NCI-H748 (cell line): ENCODE results near the gene RBM20.
"Not testable (repeated sequence)": the region's sequence is repeated elsewhere in the genome, so short reads cannot be mapped to it uniquely, and the experiment has no call there.

Source experiments
- DNase-seq: peaks from one replicate; lab custom pipeline; 2025; ENCODE audit not compliant: unreplicated experiment; lab: John Stamatoyannopoulos, UW

The RBM20 gene

GRCh38 chr10:110643653-110644597, at the start of gene RBM20:
Gene RBM20, plus strand, starts transcription at chr10:110644336. Its CDS starts 119 bp downstream, at chr10:110644455.
- DNase-seq = peak; percentile 38

GRCh38 chr10:110597476-110597875, 46.7 kb upstream of the RBM20 start:
- DNase-seq = no peak

GRCh38 chr10:110600487-110601101, 43.5 kb upstream of the RBM20 start:
- peak; percentile 38 for DNase-seq

DNA sequence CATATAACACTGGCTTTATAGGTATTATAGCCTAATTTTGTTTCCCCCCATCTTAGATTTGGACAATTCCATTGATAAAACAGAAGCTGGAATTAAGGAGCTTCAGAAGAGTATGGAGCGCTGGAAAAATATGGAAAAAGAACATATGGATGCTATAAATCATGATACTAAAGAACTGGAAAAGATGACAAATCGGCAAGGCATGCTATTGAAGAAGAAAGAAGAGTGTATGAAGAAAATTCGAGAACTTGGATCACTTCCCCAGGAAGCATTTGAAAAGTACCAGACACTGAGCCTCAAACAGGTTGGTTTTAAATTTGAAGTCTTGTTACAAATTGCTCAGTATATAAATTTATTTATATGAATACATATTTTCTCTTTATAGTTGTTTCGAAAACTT, 42.6 kb upstream of the RBM20 start:
- no peak for DNase-seq

DNA sequence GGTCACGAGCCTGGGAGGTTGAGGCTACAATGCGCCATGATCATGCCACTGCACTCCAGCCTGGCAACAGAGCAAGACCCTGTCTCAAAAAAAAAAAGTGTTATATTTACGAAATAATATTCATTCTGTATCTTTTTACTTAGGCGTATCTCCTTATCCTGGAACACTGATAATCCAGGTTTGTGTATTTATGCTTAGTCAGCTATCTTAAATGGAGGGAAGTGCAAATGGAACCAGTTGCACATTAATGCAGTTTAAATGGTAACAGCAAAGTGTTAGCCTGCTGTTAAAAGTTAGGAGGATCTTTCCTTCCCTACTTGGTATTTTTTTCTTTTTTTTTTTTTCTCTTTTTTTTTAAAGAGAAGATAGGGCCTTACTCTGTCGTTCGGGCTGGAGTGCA, 36.0 kb upstream of the RBM20 start:
- no peak for DNase-seq

- DNase-seq = peak; percentile 13
These were observed 34.5 kb upstream of the RBM20 start for GRCh38 chr10:110609605-110610004.

DNA sequence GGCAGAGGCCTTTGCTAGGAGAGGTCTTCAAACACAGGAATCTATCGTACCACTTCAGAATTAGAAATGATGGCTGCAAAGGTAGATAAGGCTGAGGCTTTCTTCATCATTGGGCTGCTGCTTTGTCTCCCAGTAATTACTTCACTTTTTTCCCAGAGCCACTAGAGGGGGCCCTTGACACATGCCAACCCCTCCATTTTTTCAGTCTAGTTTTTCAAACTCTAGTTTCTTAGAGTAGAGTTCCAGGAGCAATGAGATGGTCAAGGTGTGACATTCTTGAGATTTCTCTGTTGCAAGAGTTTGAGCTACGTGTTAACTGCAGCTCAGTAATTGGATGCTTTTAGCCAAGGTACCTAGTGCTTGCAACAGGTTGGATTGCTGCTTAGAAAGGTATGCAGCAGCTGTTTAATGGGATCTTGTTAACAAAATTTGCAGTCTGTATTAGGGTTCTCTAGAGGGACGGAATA, 33.8 kb upstream of the RBM20 start:
- DNase-seq = peak; percentile 37

GRCh38 chr10:110610781-110611180, 33.4 kb upstream of the RBM20 start:
- not testable (repeated sequence) for DNase-seq

DNA sequence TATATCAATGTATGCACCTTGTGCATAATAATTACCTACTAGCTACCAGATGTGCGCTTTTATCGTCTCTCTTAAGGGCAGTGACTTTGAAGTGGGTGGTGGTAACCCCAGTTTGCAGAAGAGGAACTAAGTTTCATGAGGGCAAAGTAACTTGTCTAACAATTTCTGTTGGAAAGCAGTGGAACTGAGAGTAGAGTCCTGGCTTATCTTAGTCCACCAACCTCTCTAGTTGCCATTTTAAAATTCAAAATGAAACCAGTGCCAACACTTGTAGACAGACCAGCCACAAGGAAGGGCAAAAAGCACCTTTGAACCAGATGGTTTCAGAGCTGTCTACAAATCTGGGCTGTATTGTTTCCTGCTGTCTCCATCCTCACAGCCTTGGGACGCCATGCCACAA, 32.0 kb upstream of the RBM20 start:
- no peak for DNase-seq

- no peak for DNase-seq
These were observed 31.5 kb upstream of the RBM20 start for GRCh38 chr10:110612629-110613028.

GRCh38 chr10:110613341-110613995, 30.7 kb upstream of the RBM20 start:
- no peak for DNase-seq

GRCh38 chr10:110613996-110614495, 30.1 kb upstream of the RBM20 start:
- DNase-seq = no peak

DNA sequence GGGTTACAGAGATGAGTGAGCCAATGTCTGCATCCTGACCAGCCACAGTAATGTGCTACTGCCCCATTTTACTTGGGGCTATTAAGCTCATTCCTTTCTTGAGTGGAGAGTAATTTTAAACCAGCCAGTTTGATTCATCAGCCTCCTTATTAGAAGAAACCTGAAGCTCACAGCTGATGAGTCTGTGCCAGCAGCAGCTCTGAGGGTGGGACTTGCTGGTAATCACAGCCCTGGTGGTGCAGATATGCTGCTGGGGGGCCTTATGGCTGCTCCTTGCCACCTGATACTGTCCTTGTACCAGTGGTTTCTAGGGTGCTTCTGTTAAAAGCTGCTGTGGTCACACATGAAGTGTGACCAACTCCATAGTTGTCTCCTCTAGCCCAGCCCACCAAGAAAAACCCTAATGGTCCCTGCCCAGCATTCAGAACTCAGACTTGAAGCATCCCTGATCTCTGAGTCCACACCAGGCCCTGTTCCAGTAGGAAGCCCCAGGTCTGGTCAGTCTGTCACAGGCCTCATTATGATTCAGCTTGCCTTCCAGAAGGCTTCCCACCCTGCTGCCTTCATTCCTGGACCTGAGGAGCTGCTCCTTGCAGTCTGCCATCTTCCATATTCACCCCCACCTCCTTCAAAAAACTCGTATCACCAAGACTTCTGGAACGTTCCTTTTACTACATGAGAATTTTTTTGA, 28.9 kb upstream of the RBM20 start:
- peak; percentile 6 for DNase-seq

DNA sequence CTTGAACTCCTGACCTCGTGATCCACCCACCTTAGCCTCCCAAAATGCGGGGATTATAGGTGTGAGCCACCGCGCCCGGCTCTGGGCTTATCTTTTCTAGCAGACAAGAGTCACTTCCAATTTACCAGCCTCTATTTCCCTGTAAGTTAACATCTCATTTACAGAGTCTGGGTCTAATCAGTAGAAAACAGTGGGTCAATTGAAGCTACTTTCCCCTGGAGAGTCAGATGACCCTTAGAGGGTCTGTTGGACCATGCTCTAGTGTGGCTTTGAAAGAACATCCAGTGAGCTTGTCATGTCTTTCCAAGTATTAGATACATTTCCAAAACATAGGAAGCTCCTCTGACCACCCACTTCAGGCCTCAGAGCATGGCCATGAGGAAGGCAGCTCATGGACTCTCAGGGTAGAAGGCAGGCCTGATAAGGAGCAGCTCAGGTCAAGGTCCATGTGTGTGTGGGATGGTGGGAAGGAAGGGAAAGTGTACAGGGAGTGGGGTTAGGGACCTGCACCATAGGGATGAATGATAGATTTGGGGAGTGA, 27.6 kb upstream of the RBM20 start:
- no peak for DNase-seq

DNA sequence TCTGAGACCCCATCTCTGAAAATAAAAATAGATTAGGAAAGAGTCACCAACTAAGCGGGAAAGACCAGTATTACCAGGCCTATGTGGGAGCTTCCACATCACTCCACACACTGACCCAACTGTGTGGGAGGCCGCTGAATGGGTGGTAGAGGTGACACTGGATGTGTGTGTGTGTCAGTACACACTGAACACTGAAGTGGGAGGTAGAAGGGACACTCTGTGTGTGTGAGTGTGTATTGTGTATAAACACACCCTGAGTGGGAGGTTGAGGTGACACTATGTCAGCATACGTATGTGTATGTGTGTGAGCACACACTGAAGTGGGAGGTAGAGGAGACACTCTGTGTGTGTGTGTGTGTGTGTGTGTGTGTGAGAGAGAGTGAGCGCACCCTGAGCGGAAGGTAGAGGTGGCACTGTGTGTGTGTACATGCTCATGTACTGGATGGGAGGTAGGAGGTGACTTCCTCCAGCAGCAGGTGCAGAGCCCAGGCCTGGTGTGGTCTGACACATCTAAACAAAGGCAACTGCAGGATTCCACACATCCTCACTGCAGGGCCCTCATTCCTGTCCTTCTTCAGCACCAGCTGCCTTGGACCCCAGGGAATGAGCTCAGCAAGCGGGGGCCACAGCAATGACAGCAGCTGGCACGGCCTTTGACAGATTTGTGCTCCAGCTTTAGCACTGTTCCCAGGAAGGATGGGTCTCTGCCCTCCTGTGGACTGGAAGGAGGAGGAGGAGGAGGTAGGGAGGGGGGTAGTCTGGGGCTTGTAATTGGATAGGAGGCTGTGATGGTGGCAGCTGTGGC, 26.5 kb upstream of the RBM20 start:
- DNase-seq = no peak

DNA sequence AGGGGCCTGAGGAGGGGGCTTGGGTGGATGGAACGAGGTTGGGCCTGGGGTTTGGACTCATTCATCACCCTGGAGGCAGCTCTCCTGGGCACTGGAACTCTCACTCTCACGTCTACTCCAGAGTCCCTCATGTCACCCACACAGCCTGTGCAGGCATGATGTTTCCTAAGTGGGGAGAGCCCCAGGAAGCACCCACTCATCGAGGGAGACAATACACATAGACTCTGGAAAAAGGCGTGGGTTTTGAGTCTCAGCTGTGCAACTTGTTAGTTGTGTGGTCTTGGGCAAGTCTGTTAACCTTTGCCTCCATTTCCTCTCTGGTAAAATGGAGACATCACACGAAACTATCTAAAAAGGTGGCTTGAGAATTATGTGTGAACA, 25.9 kb upstream of the RBM20 start:
- DNase-seq = no peak

DNA sequence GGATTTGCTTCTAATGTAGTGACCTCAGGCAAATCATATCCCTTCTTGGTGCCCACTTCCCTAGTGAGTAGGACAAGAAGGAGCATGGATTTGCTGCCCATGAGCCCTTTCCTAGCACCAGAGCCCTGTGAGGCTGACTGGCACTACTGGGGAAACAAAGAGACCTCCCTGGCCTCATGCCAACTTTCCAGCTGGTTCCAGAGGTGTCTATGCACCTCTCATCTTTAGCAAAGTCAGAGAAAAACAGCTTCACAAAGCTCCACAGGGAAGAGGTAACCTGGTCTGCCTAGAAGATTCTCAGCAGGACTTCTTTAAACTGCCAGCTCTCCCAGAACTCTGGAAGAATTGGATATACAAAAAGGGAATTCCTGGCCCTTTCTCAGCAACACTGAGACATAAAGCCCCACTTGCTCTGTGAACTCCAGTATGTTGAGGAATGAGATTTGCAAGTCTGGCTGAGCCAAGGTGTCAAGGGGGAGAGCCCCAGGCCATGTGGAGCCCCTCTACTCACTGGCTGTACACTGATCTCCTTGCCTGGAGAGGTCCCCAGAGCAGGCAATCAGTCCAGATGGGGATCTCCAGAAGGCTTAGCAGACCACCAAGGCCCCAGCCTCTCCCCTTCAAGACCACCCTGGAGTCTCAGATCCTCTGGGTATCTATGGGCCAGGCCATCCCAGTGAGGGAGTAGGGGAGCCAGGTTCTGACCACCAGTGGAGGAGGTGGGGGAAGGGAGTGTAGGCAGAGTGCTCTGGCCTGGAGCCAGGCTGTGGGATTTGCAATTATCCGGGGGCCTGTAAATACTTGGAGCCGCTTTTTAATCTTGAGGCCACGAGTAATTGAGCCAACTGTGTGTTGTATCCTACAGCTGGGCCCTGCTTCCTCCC, 24.4 kb upstream of the RBM20 start:
- peak; percentile 47 for DNase-seq

GRCh38 chr10:110620398-110620719, 23.8 kb upstream of the RBM20 start:
- DNase-seq = no peak

DNA sequence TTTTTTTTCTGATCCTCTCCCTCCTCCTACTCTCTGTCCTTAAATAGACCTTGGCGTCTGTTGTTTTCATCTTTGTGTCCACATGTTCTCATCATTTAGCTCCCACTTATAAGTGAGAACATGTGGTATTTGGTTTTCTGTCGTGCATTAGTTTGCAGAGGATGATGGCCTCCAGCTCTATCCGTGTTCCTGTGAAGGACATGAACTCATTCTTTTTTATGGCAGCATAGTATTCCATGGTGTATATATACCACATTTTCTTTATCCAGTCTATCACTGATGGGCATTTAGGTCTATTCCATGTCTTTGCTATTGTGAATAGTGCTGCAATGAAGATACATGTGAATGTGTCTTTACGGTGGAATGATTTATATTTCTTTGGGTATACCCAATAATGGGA, 20.8 kb upstream of the RBM20 start:
- DNase-seq = not testable (repeated sequence)
